CD4-positive, alpha-beta T cell treated with Interferon alpha-2 for 1 hour (primary cell): Measurements from ENCODE around the gene SPRED2.

Experiments used
- DNase-seq, 2 donors: peaks; one replicate each; pipeline ENCODE4 v3.0.0-alpha.2; 2020 to 2022

The SPRED2 gene

GRCh38 chr2:65363879-65364666, 68.3 kb downstream of the SPRED2 start:
- no peak for DNase-seq

DNA sequence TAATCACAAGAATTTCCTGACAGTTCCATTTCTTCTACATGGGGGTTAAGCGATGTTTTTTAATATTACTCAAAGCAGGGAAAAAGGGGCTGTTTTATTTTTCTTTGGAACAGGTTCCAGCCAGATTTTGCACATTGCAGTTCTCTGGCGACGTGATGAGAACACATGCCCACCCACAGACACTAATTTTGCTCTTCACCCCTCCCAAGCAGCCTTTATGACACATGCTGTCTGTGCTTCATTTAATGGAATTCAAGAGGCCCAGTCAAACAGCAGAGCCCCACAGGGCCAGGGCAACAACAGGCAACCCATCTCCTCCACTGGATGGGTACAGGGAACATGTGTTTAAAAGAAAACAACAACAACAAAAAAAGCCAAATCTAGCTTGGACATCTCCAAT, 70.8 kb downstream of the SPRED2 start:
- no peak for DNase-seq

GRCh38 chr2:65360441-65360840, 72.0 kb downstream of the SPRED2 start:
- DNase-seq, result no peak

GRCh38 chr2:65358678-65359400, 73.6 kb downstream of the SPRED2 start:
- DNase-seq, result no peak

DNA sequence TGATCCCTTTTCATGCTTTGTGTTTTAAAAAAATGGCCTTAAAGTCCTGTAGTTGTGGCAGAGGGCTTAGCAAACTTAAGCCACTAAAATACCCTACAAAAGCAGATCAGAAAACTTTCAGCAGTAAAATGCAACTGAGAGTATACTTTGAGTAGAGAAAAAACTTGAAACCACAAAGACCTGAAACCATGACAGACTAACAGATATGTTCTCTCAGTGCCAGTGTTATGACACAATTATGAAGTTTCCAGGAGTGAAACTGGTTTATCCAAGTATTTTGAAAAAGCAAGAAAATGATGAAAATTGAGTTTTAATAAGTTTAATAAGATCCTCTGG, 74.5 kb downstream of the SPRED2 start:
- DNase-seq, result no peak

- no peak for DNase-seq
Measured at GRCh38 chr2:65357095-65357958, 75.1 kb downstream of the SPRED2 start.

- no peak for DNase-seq
Measured at GRCh38 chr2:65355186-65355831, 77.1 kb downstream of the SPRED2 start.

- no peak for DNase-seq
Measured at GRCh38 chr2:65354773-65355172, 77.6 kb downstream of the SPRED2 start.

GRCh38 chr2:65353927-65354326, 78.5 kb downstream of the SPRED2 start:
- DNase-seq, result no peak

- no peak for DNase-seq
Measured at GRCh38 chr2:65353046-65353445, 79.4 kb downstream of the SPRED2 start.

DNA sequence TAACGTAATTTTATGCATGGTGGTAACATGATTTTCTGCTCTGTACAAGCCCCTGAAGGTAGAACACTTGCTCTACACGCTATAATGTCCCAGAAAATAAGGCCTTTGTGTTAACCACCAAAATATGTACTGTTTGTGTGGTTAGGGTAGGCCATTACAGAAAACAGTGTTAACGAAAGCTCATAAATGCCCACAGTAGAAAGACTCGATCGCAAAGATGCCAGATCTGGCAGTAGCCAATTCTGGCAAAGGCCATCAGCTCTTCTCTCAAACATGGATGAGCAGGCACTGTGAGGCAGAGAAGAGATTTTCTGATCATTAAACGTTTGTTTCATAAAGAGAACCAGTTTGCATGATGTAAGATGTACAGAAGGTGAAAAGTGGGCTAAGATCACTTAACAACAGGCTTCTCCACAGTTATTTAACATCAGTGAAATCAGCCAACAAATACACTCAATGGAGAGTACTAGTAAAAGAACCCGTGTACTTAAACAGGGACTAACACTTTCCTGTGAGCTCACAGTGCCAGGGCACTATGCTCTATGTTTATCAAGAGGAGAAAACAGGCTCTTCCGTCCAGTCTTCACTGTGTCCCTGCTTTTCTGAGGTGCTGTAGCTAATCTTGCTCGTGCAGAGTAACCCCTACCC, 80.3 kb downstream of the SPRED2 start:
- DNase-seq, result no peak

DNA sequence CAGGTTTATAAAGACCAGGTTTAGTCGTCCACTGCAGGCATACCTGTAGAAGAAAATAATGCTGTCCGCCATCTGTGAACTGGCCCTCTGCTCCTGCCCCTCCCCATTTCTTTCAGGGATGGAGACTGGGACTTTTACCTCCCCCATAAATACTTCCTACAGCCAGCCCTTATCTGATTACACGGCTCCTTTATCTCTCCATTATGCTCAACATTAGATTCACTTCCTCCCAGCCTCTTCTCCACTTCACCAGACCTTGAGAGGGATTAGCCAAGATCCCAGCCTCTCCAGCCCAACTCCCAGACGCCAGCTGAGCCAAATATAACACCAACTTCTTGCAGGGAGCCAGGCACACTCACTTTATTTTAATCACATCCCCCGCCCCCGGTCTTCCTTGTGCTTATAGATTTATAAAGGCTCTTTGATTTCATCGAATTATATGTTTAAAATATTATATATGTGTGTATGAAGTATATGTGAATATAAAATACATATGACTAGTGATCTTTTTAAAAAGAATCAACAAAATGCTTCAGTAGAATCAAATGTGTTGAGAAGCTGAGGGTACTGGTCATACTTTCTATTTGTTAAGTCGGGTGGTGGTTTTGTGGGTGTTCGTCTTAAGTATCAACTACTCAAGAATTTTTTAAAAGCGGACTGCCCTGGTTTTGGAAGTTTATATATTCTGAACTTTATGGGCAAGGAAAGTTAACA, 81.0 kb downstream of the SPRED2 start:
- DNase-seq, result no peak

- no peak for DNase-seq
Measured at GRCh38 chr2:65350651-65351056, 81.7 kb downstream of the SPRED2 start.

- DNase-seq, result no peak
Measured at GRCh38 chr2:65349863-65350262, 82.5 kb downstream of the SPRED2 start.

DNA sequence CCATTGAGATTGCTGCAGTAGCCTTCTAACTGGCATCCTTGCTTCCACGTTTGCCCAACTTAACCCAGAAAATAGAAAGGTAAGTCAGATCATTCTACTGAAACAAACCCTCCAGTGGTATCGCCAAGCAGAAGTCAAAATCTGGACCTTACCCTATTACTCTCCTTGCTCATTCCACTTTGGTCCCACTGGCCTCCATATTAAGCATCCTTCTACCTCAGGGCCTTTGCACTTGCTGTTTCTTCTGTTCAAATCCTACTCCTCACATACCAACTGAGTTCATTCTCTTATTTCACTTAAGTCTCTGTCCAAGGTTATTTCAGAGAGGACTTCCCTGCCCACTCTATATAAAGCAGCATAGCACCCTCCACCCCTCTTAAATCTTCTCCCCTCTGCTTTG, 84.5 kb downstream of the SPRED2 start:
- DNase-seq, result no peak

DNA sequence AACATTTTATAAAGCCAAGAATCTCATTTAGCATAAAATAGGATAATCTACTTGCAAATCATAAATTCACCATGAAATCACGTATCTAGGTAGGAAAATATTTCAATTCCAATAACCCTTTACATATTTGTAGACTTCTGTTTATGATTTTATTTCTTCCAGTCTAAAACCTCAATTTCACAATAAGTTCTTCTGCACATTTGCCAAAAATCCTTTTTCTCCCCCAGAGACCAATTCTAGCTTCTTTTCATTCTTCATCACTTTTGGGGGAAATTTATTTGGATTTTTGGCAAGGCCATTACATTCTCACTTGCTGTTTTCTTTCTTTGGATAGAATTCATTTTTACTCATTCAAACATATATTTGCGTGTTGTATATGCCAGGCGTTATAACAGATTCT, 86.8 kb downstream of the SPRED2 start:
- no peak for DNase-seq

- no peak for DNase-seq
Measured at GRCh38 chr2:65344689-65345088, 87.7 kb downstream of the SPRED2 start.

- no peak for DNase-seq
Measured at GRCh38 chr2:65344182-65344581, 88.2 kb downstream of the SPRED2 start.

DNA sequence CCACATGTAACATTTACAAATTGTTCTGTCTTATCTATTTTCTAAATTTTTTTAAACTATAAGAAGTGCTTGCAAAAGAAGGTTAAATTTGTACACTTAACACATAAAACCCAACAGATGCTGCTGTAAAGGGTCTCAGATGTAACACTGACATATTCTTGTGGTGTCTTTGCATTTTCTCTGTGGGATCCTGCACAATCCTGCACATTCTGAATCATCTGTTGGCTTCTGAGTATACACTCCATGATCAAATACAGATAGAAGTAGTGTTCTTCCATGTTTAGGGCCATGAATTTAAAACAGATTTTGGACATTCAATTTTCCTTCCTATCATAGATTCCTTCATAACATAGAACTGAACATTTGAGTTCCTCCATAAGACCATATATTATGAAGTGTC, 89.0 kb downstream of the SPRED2 start:
- no peak for DNase-seq

- no peak for DNase-seq
Measured at GRCh38 chr2:65340898-65341681, 91.3 kb downstream of the SPRED2 start.

GRCh38 chr2:65339648-65340047, 92.8 kb downstream of the SPRED2 start:
- no peak for DNase-seq
